A673 (cell line): ENCODE measurements around the gene GAPDH. TPM values are rescaled to one million over a fixed set of nuclear protein-coding genes. Genes with fewer than 3 reads are reported as not detected.

Experiments used
- BruUV-seq: library from RNA; stranded (reverse); fragments of 400-500 nt; replicated peaks from 2 replicates; lab custom pipeline; 2021; lab: Mats Ljungman, UMichigan
- CTCF ChIA-PET: fragments of 300-600 bp; sonication (Branson Sonifier 250); formaldehyde crosslinking; loops from one replicate; lab custom pipeline; 2022; ENCODE audit warnings: antibody characterized with exemption; lab: Charles Lee
- POLR2A ChIA-PET: fragments of 300-600 bp; sonication (Branson Sonifier 250); formaldehyde crosslinking; loops from one replicate; lab custom pipeline; 2022; ENCODE audit warnings: antibody characterized with exemption; ENCODE audit not compliant: low non-redundant PET; lab: Charles Lee
- DNase-seq: peaks from one replicate; pipeline ENCODE4 v3.0.0-alpha.2; 2015; ENCODE audit warnings: low spot score
- H3K27ac ChIP-seq: fragments of 200-600 bp; sonication (generic); 2 replicates; pipeline ENCODE4 v1.5.1; 2016; ENCODE audit warnings: mixed run types, low read depth, mild to moderate bottlenecking, mixed read lengths, antibody characterized with exemption, low read length; ENCODE audit not compliant: poor library complexity, severe bottlenecking
- H3K27me3 ChIP-seq: fragments of 200-600 bp; sonication (generic); replicated peaks from 2 replicates; pipeline ENCODE4 v1.6.1; 2017; ENCODE audit warnings: mixed run types, low read depth, mild to moderate bottlenecking, mixed read lengths, antibody characterized with exemption, low read length; ENCODE audit not compliant: insufficient read depth, poor library complexity
- H3K36me3 ChIP-seq: fragments of 200-600 bp; sonication (generic); 2 replicates; pipeline ENCODE4 v1.6.1; 2016; ENCODE audit warnings: mixed run types, mild to moderate bottlenecking, mixed read lengths, antibody characterized with exemption, low read length; ENCODE audit not compliant: insufficient read depth, poor library complexity, severe bottlenecking
- H3K4me1 ChIP-seq: fragments of 200-600 bp; sonication (generic); 2 replicates; pipeline ENCODE4 v1.6.1; 2017; ENCODE audit warnings: mixed run types, mild to moderate bottlenecking, mixed read lengths, antibody characterized with exemption, low read length; ENCODE audit not compliant: insufficient read depth, poor library complexity, severe bottlenecking
- H3K4me3 ChIP-seq: fragments of 200-600 bp; sonication (generic); 2 replicates; pipeline ENCODE4 v1.5.1; 2016; ENCODE audit warnings: low read depth, mixed run types, mild to moderate bottlenecking, mixed read lengths, low read length; ENCODE audit not compliant: poor library complexity, severe bottlenecking
- H3K9me3 ChIP-seq: fragments of 200-600 bp; sonication (generic); 2 replicates; pipeline ENCODE4 v1.6.1; 2016; ENCODE audit warnings: mixed run types, low read depth, mild to moderate bottlenecking, mixed read lengths, antibody characterized with exemption, low read length; ENCODE audit not compliant: poor library complexity, severe bottlenecking
- EZH2 ChIP-seq: fragments of 200-600 bp; sonication (generic); IDR thresholded peaks from 2 replicates; pipeline ENCODE4 v1.6.1; 2017; ENCODE audit warnings: borderline replicate concordance, low read depth, mild to moderate bottlenecking, mixed read lengths, antibody characterized with exemption, low read length; ENCODE audit not compliant: poor library complexity, severe bottlenecking
- intact Hi-C: fragments of 100-400 bp; cut with micrococcal nuclease; formaldehyde crosslinking; loops from one replicate; pipeline ENCODE4 v1.10.0; 2022; ENCODE audit not compliant: unreplicated experiment
- total RNA-seq: library from RNA; stranded (reverse); gene quantifications from 2 replicates; pipeline ENCODE4 v1.2.3, GENCODE V29; 2021
- TF ChIP-seq, protein P1 (sequence below): fragments of 300-800, 200-600 bp; sonication (generic); conservative IDR thresholded peaks from 2 replicates; pipeline ENCODE4 v1.5.1; 2017; ENCODE audit warnings: low read depth, mild to moderate bottlenecking, antibody characterized with exemption, low read length, moderate library complexity, mixed read lengths

GAPDH gene
- total RNA-seq, 1 experiment from 2014 or later, result 5,657 TPM

DNA sequence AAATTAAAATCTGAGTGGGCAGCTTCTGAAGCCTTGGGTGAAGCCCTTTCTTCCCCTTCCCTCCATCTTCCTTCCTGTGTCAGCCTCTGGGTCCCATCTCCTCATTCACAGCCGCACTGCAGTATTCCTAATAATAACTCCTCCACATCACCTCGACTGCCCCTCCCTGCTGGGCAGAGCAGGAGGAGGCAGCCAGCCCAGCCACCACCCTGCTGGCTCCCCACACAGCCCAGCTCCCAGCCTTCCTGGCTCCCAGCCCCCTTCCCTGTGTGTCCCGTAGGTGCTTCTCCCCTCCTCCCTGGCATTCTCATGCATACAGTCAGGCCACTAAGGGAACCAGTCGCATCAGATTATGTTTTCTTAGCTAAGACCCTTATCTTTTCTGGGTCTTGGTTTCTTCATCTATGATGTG is 17.8 kb downstream of the GAPDH start:
- Histone ChIP-seq H3K27ac (peak overlapping the region; percentile 48), H3K36me3 (peaks cover 16% of the 10 kb centered on the region), H3K4me1 (peaks cover 38% of the 10 kb centered on the region), H3K27me3 (no peaks in the 10 kb centered on the region), H3K4me3 (no peak overlapping the region), H3K9me3 (no peaks in the 10 kb centered on the region)
- no TSS peak for BruUV-seq
- ChIA-PET CTCF (no interaction called here), POLR2A (no interaction called here)
- intact Hi-C loops, result loop anchor here (5.0 kb wide), 1 partner anchor 145 kb away; no protein-coding TSS in a partner anchor
- DNase-seq, result no peak
- TF ChIP-seq, protein P1, sequence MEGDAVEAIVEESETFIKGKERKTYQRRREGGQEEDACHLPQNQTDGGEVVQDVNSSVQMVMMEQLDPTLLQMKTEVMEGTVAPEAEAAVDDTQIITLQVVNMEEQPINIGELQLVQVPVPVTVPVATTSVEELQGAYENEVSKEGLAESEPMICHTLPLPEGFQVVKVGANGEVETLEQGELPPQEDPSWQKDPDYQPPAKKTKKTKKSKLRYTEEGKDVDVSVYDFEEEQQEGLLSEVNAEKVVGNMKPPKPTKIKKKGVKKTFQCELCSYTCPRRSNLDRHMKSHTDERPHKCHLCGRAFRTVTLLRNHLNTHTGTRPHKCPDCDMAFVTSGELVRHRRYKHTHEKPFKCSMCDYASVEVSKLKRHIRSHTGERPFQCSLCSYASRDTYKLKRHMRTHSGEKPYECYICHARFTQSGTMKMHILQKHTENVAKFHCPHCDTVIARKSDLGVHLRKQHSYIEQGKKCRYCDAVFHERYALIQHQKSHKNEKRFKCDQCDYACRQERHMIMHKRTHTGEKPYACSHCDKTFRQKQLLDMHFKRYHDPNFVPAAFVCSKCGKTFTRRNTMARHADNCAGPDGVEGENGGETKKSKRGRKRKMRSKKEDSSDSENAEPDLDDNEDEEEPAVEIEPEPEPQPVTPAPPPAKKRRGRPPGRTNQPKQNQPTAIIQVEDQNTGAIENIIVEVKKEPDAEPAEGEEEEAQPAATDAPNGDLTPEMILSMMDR, result no peak
- no peak for TF ChIP-seq EZH2

GRCh38 chr12:6553051-6553868 is 18.9 kb downstream of the GAPDH start:
- no TSS peak for BruUV-seq
- DNase-seq, result peak; percentile 74
- ChIA-PET CTCF (interaction anchor here (0.6 to 2.1 kb wide), 6 partner anchors 13 to 228 kb away, joined by 3 to 6 read pairs (median 4); no protein-coding TSS in a partner anchor), POLR2A (interaction anchor here (0.5 to 0.7 kb wide), 3 partner anchors 14 to 211 kb away, joined by 3 to 7 read pairs (median 4); partner anchors contain the start of genes GAPDH and TNFRSF1A)
- H3K4me1 ChIP-seq, result peaks cover 41% of the 10 kb centered on the region
- TF ChIP-seq, protein P1, result no peak
- TF ChIP-seq EZH2, result no peak
- H3K27ac ChIP-seq, result peak overlapping the region; percentile 40
- peaks cover 20% of the 10 kb centered on the region for H3K36me3 ChIP-seq
- no peaks in the 10 kb centered on the region for H3K9me3 ChIP-seq
- H3K27me3 ChIP-seq, result no peaks in the 10 kb centered on the region
- intact Hi-C loops, result loop anchor here (5.0 kb wide), 1 partner anchor 144 kb away; no protein-coding TSS in a partner anchor
- H3K4me3 ChIP-seq, result no peak overlapping the region

GRCh38 chr12:6554168-6555017 is 20.1 kb downstream of the GAPDH start:
- Histone ChIP-seq H3K4me3 (peak overlapping the region; percentile 93), H3K4me1 (peaks cover 41% of the 10 kb centered on the region), H3K36me3 (peaks cover 22% of the 10 kb centered on the region), H3K9me3 (no peaks in the 10 kb centered on the region), H3K27ac (peak overlapping the region; percentile 66), H3K27me3 (no peaks in the 10 kb centered on the region)
- DNase-seq, result peak; percentile 87
- intact Hi-C loops, result loop anchor here (5.0 kb wide), 1 partner anchor 143 kb away; no protein-coding TSS in a partner anchor
- ChIA-PET CTCF (interaction anchor here (0.5 to 2.1 kb wide), 5 partner anchors 14 to 169 kb away, joined by 3 to 6 read pairs (median 4); partner anchors contain the start of gene COPS7A), POLR2A (interaction anchor here (0.6 kb wide), 1 partner anchor 20 kb away, joined by 10 read pairs; no protein-coding TSS in a partner anchor)
- no TSS peak for BruUV-seq
- TF ChIP-seq EZH2, result no peak
- TF ChIP-seq, protein P1, result peak; percentile 67
